ENCODE data around the gene PCSK2.
A peak's percentile ranks its signal among the peaks of the same experiment; 100 is the strongest.

PCSK2 gene

DNA sequence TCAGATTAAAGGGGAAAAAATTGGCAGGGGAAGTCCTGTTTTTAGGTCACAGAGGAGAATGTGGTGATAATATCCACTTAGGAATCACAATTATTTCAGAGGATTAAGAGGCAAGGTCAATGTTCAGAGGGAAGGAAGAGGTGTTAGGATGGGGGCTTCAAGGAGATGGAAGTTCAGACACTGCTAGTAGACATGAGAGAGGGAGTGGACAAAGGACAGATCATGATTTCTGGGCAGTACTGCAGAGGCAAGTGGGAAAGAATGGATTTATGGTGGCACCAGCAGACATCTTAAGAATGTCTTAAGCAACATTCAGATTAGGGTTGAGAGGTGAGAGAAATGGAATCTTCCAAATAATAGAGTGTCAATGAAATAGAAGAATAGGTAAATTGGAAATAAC lies 9.9 kb downstream of the PCSK2 start:
- TF ChIP-seq, protein P1, sequence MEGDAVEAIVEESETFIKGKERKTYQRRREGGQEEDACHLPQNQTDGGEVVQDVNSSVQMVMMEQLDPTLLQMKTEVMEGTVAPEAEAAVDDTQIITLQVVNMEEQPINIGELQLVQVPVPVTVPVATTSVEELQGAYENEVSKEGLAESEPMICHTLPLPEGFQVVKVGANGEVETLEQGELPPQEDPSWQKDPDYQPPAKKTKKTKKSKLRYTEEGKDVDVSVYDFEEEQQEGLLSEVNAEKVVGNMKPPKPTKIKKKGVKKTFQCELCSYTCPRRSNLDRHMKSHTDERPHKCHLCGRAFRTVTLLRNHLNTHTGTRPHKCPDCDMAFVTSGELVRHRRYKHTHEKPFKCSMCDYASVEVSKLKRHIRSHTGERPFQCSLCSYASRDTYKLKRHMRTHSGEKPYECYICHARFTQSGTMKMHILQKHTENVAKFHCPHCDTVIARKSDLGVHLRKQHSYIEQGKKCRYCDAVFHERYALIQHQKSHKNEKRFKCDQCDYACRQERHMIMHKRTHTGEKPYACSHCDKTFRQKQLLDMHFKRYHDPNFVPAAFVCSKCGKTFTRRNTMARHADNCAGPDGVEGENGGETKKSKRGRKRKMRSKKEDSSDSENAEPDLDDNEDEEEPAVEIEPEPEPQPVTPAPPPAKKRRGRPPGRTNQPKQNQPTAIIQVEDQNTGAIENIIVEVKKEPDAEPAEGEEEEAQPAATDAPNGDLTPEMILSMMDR (IDR thresholded peaks at IDR 0.05; ENCODE audit: low read depth, low read length, missing control alignments) = no peak
- in situ Hi-C loops (cut with HindIII; ENCODE audit: low sequenced_read_pairs) = no loop called here
- no peak overlapping the region for H3K4me3 ChIP-seq (ENCODE audit: low read depth, low read length)
- DNase-seq (ENCODE audit: low read depth) = no peak

DNA sequence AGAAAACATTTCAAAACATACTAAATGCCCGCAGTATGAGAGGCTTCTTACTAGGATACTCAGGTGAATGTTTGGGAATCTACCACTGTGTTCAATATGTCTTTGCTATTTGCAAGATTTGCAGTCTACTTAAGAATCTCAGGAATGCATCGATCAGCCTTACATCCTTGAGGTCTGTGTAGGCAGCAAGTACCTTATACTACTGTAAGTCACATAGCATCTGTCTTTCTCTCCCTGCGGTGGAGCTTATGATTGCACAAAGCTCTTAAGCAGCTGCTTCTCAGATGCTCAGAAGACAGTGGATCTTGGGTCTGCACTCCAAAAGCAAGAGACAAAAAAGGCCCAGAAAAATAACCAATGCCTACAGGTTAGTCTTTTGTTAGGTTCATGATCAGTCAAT lies 21.4 kb downstream of the PCSK2 start:
- TF ChIP-seq, protein P1 (IDR thresholded peaks at IDR 0.05; ENCODE audit: low read depth, low read length, missing control alignments) = no peak
- in situ Hi-C loops (cut with HindIII; ENCODE audit: low sequenced_read_pairs) = no loop called here
- H3K4me3 ChIP-seq (ENCODE audit: low read depth, low read length) = no peak overlapping the region
- DNase-seq (ENCODE audit: low read depth) = no peak

DNA sequence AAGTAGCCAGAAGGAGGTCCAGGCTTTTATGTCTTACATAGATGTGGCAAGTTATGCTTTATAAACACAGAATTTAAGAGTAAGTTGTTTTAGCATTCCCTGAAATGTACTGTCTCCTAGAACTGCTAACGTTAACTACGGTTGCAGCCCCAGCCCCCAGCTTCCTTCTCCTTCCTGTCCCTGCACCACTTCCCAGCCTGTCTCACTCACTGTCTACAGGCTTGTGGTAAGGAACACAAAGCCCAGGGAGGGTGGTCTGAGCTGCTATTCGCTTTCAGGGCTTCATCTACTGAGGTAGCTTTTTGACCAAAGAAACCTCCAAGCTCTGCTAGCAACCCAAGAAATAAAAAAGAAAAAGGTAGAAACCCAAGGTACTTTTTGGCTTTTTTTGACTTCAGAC lies 35.9 kb downstream of the PCSK2 start:
- in situ Hi-C loops (cut with HindIII; ENCODE audit: low sequenced_read_pairs) = no loop called here
- no peak for DNase-seq (ENCODE audit: low read depth)
- TF ChIP-seq, protein P1 (IDR thresholded peaks at IDR 0.05; ENCODE audit: low read depth, low read length, missing control alignments) = no peak
- no peak overlapping the region for H3K4me3 ChIP-seq (ENCODE audit: low read depth, low read length)

- H3K4me3 ChIP-seq (ENCODE audit: low read depth, low read length) = no peak overlapping the region
- DNase-seq (ENCODE audit: low read depth) = no peak
- TF ChIP-seq, protein P1 (IDR thresholded peaks at IDR 0.05; ENCODE audit: low read depth, low read length, missing control alignments) = no peak
- in situ Hi-C loops (cut with HindIII; ENCODE audit: low sequenced_read_pairs) = no loop called here
Measured at GRCh38 chr20:17273717-17274116, 46.9 kb downstream of the PCSK2 start.

DNA sequence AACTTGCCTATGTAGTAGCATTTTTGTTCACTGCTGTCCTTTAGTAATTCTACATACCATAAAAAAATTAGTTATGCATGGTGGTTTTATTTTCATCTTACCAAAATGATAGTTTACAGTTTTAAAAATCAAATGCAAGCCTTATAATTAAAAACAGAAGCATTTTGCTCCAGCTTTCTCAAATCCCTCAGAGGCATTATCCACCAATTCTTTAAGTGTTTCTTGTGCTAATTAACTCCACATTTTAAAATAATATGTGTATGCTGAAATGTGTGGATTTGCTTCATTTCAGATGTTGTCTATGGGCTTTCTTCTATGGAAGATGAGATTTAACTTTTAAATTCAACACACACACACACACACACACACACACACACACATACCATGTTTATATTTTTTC lies 49.3 kb downstream of the PCSK2 start:
- in situ Hi-C loops (cut with HindIII; ENCODE audit: low sequenced_read_pairs) = no loop called here
- TF ChIP-seq, protein P1 (IDR thresholded peaks at IDR 0.05; ENCODE audit: low read depth, low read length, missing control alignments) = no peak

DNA sequence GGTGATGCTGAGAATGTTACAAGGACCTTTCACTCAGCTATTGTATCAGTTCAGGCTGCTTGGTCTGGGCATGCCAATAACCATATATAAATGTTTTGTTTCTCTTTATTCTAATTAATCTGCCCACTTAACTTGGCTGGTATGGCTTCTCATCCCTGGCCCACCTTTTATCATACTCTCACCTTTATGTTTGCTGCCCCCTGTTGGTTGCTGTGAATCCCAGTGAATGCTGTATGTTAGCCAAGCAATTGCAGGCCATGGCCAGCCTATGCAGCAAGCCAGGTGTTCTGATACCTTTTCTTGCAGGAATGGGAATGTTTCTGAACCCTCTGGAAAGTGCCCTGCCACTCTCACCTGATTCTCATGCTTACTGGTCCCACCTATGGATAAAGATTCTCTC lies 54.6 kb downstream of the PCSK2 start:
- TF ChIP-seq, protein P1 (IDR thresholded peaks at IDR 0.05; ENCODE audit: low read depth, low read length, missing control alignments) = peak; percentile 29
- in situ Hi-C loops (cut with HindIII; ENCODE audit: low sequenced_read_pairs) = no loop called here
- H3K4me3 ChIP-seq (ENCODE audit: low read depth, low read length) = no peak overlapping the region
- DNase-seq (ENCODE audit: low read depth) = no peak

More for the DNA sequence above, 49.3 kb downstream of the PCSK2 start:
- no peak for DNase-seq (ENCODE audit: low read depth)
- no peak overlapping the region for H3K4me3 ChIP-seq (ENCODE audit: low read depth, low read length)

DNA sequence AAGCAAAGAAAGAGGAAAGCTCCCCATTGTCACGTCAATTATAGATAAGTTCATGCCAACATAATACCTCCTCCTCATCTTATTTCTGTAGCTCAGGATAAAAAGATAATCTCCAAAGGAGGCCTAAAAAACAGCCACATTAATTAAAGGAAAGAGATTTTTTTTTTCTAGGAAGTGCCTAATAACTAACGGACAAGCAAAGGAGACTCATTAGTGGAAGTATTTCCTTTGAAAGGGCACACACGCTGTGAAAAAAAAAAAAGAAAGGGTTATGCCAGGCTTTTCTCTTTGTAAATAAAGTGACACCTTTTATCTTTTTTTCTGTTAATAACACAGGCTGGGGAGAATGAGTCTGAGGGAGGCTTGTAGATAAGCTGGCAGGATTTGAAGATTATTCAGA lies 55.7 kb downstream of the PCSK2 start:
- in situ Hi-C loops (cut with HindIII; ENCODE audit: low sequenced_read_pairs) = no loop called here
- DNase-seq (ENCODE audit: low read depth) = no peak
- H3K4me3 ChIP-seq (ENCODE audit: low read depth, low read length) = no peak overlapping the region
- TF ChIP-seq, protein P1 (IDR thresholded peaks at IDR 0.05; ENCODE audit: low read depth, low read length, missing control alignments) = no peak
